HepG2 (cell line): ENCODE results near the gene PREP. TPM values are rescaled to one million over a fixed set of nuclear protein-coding genes. Genes with fewer than 3 reads are reported as not detected.

Experiments
- ATAC-seq: fragments of 200-7000 bp; cut with Tn5 transposase; 3 replicates; pipeline ENCODE4 v1.9.1; 2020; ENCODE audit warnings: mild to moderate bottlenecking, moderate library complexity
- BruUV-seq: library from RNA; stranded (reverse); fragments of 400-500 nt; replicated peaks from 2 replicates; lab custom pipeline; 2021; lab: Mats Ljungman, UMichigan
- CTCF ChIA-PET: fragments of 300-600 bp; formaldehyde crosslinking; extraction: SDS; loops from one replicate; lab custom pipeline; 2021; ENCODE audit warnings: low total read pairs, inconsistent platforms, low intra/inter-chr PET ratio; lab: Yijun Ruan, JAX
- POLR2A ChIA-PET: fragments of 350-600 bp; sonication (Branson Sonifier 250); formaldehyde crosslinking; loops from one replicate; lab custom pipeline; 2020; ENCODE audit warnings: antibody characterized with exemption, inconsistent platforms; lab: Yijun Ruan, JAX
- DNase-seq: peaks from one replicate; pipeline ENCODE4 v3.0.0-alpha.2; 2015; ENCODE audit warnings: low spot score
- FAIRE-seq: peaks from 3 replicates; lab custom pipeline; 2011; peaks lifted over from hg19 to GRCh38; lab: Jason Lieb, UNC
- H2AFZ ChIP-seq: one replicate; pipeline ENCODE4 v1.6.1; 2011; ENCODE audit warnings: low read length, inconsistent platforms
- H3K27ac ChIP-seq: fragments of 300-600 bp; 3 replicates; pipeline ENCODE4 v1.8.0; 2011; ENCODE audit warnings: mixed run types, mild to moderate bottlenecking, mixed read lengths, low read length, inconsistent platforms; ENCODE audit not compliant: insufficient read depth; ENCODE audit errors: extremely low read length
- H3K27me3 ChIP-seq, 2 experiments: fragments of 200-600 bp in 1 of 2; 2 replicates in 1 of 2; 3 replicates in 1 of 2; pipeline versions ENCODE4 v1.6.0 to v1.8.0; 2011; ENCODE audit warnings: low read length in 2 of 2, mild to moderate bottlenecking in 2 of 2, moderate library complexity in 2 of 2, inconsistent platforms in 1 of 2; ENCODE audit not compliant: insufficient read depth in 2 of 2, control insufficient read depth in 1 of 2
- H3K36me3 ChIP-seq, 2 experiments: fragments of 200-600 bp in 1 of 2; replicated peaks in 1 of 2; 2 replicates in 1 of 2; 3 replicates in 1 of 2; pipeline versions ENCODE4 v1.5.1 to v1.8.0; 2011; ENCODE audit warnings: low read length in 2 of 2, inconsistent platforms in 1 of 2; ENCODE audit not compliant: insufficient read depth in 2 of 2, control insufficient read depth in 1 of 2
- H3K4me1 ChIP-seq: 2 replicates; pipeline ENCODE4 v1.5.1; 2012; ENCODE audit warnings: low read length, inconsistent platforms; ENCODE audit not compliant: insufficient read depth
- H3K4me2 ChIP-seq: 2 replicates; pipeline ENCODE4 v1.6.0; 2011; ENCODE audit warnings: low read depth, low read length, inconsistent platforms
- H3K4me3 ChIP-seq, 3 experiments: fragments of 200-600 bp in 1 of 3; sonication (generic), shearing (Covaris generic) in 1 of 3; replicated peaks in 1 of 3; 2 replicates each; pipeline ENCODE4 v1.5.1; 2011 to 2016; ENCODE audit warnings: low read length in 3 of 3, inconsistent platforms in 2 of 3, low read depth in 2 of 3, mild to moderate bottlenecking in 2 of 3, control low read depth in 1 of 3, mixed read lengths in 1 of 3; ENCODE audit not compliant: insufficient read depth in 1 of 3
- H3K79me2 ChIP-seq: one replicate; pipeline ENCODE4 v1.6.1; 2011; ENCODE audit warnings: low read length, inconsistent platforms; ENCODE audit not compliant: insufficient read depth
- H3K9ac ChIP-seq: 2 replicates; pipeline ENCODE4 v1.6.0; 2011; ENCODE audit warnings: mild to moderate bottlenecking, low read depth, low read length, inconsistent platforms; ENCODE audit not compliant: insufficient read depth
- H3K9me3 ChIP-seq: 2 replicates; pipeline ENCODE4 v1.5.1; 2012; ENCODE audit warnings: mild to moderate bottlenecking, low read length
- H4K20me1 ChIP-seq: 2 replicates; pipeline ENCODE4 v1.6.0; 2011; ENCODE audit warnings: inconsistent platforms, mild to moderate bottlenecking, low read length, moderate library complexity; ENCODE audit not compliant: insufficient read depth
- FOXM1 ChIP-seq: sonication (generic); formaldehyde crosslinking; IDR thresholded peaks from 2 replicates; pipeline ENCODE4 v1.5.0; 2020; ENCODE audit warnings: missing genetic modification reagents
- KAT7 ChIP-seq: IDR thresholded peaks from 2 replicates; pipeline ENCODE4 v1.6.1; 2018; ENCODE audit warnings: borderline replicate concordance, missing compliant biosample characterization
- MBD4 ChIP-seq: IDR thresholded peaks from 2 replicates; pipeline ENCODE4 v1.6.1; 2012; ENCODE audit warnings: low read length, inconsistent platforms, borderline replicate concordance
- MXD4 ChIP-seq: IDR thresholded peaks from 2 replicates; pipeline ENCODE4 v1.6.1; 2016; ENCODE audit warnings: mild to moderate bottlenecking, missing biosample characterization, missing genetic modification reagents
- NR2C2 ChIP-seq: sonication (generic); formaldehyde crosslinking; IDR thresholded peaks from 2 replicates; pipeline ENCODE4 v1.4.0; 2020; ENCODE audit warnings: missing genetic modification reagents, mild to moderate bottlenecking, moderate library complexity, borderline replicate concordance
- SIX1 ChIP-seq: sonication (generic); formaldehyde crosslinking; IDR thresholded peaks from 2 replicates; pipeline ENCODE4 v1.4.0; 2020; ENCODE audit warnings: missing genetic modification reagents, borderline replicate concordance
- SNAPC2 ChIP-seq: sonication (generic); formaldehyde crosslinking; IDR thresholded peaks from 2 replicates; pipeline ENCODE4 v1.8.1; 2022; ENCODE audit warnings: mild to moderate bottlenecking, missing genetic modification reagents
- ZFP36 ChIP-seq: fragments of 150-350 bp; IDR thresholded peaks from 2 replicates; pipeline ENCODE4 v1.6.1; 2018; ENCODE audit warnings: borderline replicate concordance, low read length, low read depth; ENCODE audit not compliant: partially characterized antibody
- ZNF570 ChIP-seq: sonication (generic); formaldehyde crosslinking; IDR thresholded peaks from 2 replicates; pipeline ENCODE4 v1.4.0; 2020; ENCODE audit warnings: mild to moderate bottlenecking, missing genetic modification reagents, borderline replicate concordance
- WGBS: methylation state at CpG from one replicate; pipeline ENCODE4 v1.1.6; 2017; ENCODE audit warnings: low lambda C conversion rate; 5-methylcytosine and 5-hydroxymethylcytosine counted together
- in situ Hi-C: cut with HindIII; loops from 2 replicates; pipeline ENCODE4 v1.10.0; 2017; ENCODE audit warnings: low pct_unique_long_range_greater_than_20kb; ENCODE audit not compliant: extremely low pct_ligation_motif_present
- intact Hi-C: fragments of 100-400 bp; cut with micrococcal nuclease; formaldehyde crosslinking; loops from one replicate; pipeline ENCODE4 v1.10.0; 2022; ENCODE audit not compliant: unreplicated experiment
- polyA plus RNA-seq, 8 experiments: library from polyadenylated mRNA; depleted of rRNA in 3 of 8; stranded (reverse) in 7 of 8; unstranded in 1 of 8; fragments of >200 nt; fragmentation: Illumina TruSeq in 4 of 8; extraction: Trizol in 4 of 8; gene quantifications; 2 replicates each; pipeline versions ENCODE4 v1.2.1 to v1.2.3, GENCODE V29; 2011 to 2016; ENCODE audit warnings: low read depth in 4 of 8, missing spikeins in 1 of 8, mixed read lengths in 1 of 8; ENCODE audit not compliant: insufficient read depth in 1 of 8
- total RNA-seq, 5 experiments: library from RNA; depleted of rRNA; stranded (reverse); fragments of >200 nt; fragmentation: Illumina TruSeq; extraction: Trizol; gene quantifications; 2 replicates each; pipeline ENCODE4 v1.2.3, GENCODE V29; 2016; ENCODE audit warnings: low read depth in 1 of 5
- TF ChIP-seq, protein P1 (sequence below): sonication (generic); formaldehyde crosslinking; IDR thresholded peaks from 2 replicates; pipeline ENCODE4 v1.4.0; 2020; ENCODE audit warnings: missing genetic modification reagents, mild to moderate bottlenecking, borderline replicate concordance
- TF ChIP-seq, protein P2 (sequence below): sonication (generic); formaldehyde crosslinking; IDR thresholded peaks from 2 replicates; pipeline ENCODE4 v1.5.0; 2020; ENCODE audit warnings: mild to moderate bottlenecking, missing genetic modification reagents

The PREP gene
- total and polyA plus RNA-seq, 2 of the 13 experiments (the other 11 are each of a cell fraction or from before 2014, with no cell fraction given): 12.6 to 15.9 TPM

DNA sequence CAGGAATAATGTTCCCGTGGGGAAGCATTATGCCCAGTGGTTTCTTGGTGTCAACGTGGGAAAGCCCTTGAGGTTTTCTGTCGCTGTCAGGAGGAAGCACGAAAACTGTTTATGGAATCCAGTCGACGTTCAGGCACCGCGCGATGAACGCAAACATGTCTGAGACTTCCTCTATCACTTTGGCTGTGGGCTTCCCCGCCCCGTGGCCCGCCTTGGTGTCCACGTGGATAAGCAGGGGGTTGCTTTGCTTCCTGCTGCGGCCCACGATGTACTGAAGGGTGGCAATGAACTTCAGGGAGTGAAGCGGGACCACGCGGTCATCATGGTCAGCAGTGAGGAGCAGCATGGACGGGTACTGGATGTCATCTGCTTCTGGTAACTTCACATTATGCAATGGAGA is 124.8 kb downstream of the PREP start:
- intact Hi-C loops: no loop called here
- H3K4me3 ChIP-seq: no peak overlapping the region
- no peaks in the 10 kb centered on the region for H4K20me1 ChIP-seq
- no peak for ATAC-seq
- H3K36me3 ChIP-seq: peaks cover 19 to 43% of the 10 kb centered on the region in 2 experiments
- H3K4me2 ChIP-seq: no peak overlapping the region
- H3K27ac ChIP-seq: no peak overlapping the region
- WGBS: 95% methylated on average over 6 of the region's 20 CpGs
- DNase-seq: no peak
- in situ Hi-C loops: no loop called here
- H3K27me3 ChIP-seq: no peaks in the 10 kb centered on the region; a peak in 1 of 5 replicates
- FAIRE-seq: no peak
- TF ChIP-seq KAT7 (CRISPR knock-in tag) (no peak), ZNF570 (no peak), MXD4 (no peak), FOXM1 (CRISPR knock-in tag) (no peak), SIX1 (CRISPR knock-in tag) (no peak), MBD4 (no peak), SNAPC2 (no peak), ZFP36 (no peak), NR2C2 (CRISPR knock-in tag) (no peak)
- TF ChIP-seq, protein P1, sequence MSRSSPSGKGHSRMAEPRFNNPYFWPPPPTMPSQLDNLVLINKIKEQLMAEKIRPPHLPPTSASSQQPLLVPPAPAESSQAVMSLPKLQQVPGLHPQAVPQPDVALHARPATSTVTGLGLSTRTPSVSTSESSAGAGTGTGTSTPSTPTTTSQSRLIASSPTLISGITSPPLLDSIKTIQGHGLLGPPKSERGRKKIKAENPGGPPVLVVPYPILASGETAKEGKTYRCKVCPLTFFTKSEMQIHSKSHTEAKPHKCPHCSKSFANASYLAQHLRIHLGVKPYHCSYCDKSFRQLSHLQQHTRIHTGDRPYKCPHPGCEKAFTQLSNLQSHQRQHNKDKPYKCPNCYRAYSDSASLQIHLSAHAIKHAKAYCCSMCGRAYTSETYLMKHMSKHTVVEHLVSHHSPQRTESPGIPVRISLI (CRISPR knock-in tag): no peak
- TF ChIP-seq, protein P2, sequence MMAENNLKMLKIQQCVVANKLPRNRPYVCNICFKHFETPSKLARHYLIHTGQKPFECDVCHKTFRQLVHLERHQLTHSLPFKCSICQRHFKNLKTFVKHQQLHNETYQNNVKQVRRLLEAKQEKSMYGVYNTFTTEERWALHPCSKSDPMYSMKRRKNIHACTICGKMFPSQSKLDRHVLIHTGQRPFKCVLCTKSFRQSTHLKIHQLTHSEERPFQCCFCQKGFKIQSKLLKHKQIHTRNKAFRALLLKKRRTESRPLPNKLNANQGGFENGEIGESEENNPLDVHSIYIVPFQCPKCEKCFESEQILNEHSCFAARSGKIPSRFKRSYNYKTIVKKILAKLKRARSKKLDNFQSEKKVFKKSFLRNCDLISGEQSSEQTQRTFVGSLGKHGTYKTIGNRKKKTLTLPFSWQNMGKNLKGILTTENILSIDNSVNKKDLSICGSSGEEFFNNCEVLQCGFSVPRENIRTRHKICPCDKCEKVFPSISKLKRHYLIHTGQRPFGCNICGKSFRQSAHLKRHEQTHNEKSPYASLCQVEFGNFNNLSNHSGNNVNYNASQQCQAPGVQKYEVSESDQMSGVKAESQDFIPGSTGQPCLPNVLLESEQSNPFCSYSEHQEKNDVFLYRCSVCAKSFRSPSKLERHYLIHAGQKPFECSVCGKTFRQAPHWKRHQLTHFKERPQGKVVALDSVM (CRISPR knock-in tag): no peak
- peaks cover 6% of the 10 kb centered on the region; the same call in 1 of the 2 replicates for H3K4me1 ChIP-seq
- no peak overlapping the region for H2AFZ ChIP-seq
- H3K9me3 ChIP-seq: no peaks in the 10 kb centered on the region
- no peak overlapping the region for H3K9ac ChIP-seq
- ChIA-PET POLR2A (no interaction called here), CTCF (no interaction called here)
- no TSS peak for BruUV-seq
- no peaks in the 10 kb centered on the region for H3K79me2 ChIP-seq
